Left cardiac atrium (tissue), 4 donors: ENCODE results near the gene PSMA6. TPM values are rescaled to one million over a fixed set of nuclear protein-coding genes. Genes with fewer than 3 reads are reported as not detected.
A peak's percentile ranks its signal among the peaks of the same experiment; 100 is the strongest.
"Not testable (repeated sequence)": the region's sequence is repeated elsewhere in the genome, so short reads cannot be mapped to it uniquely, and the experiment has no call there.

Experiments used
- ATAC-seq, 2 donors: fragments of 200-7000 bp; cut with Tn5 transposase; one replicate each; pipeline ENCODE4 v1.9.1; 2020; ENCODE audit warnings: mild to moderate bottlenecking in 2 of 2, moderate library complexity in 2 of 2
- DNase-seq: peaks from one replicate; pipeline ENCODE4 v3.0.0-alpha.2; 2020
- intact Hi-C, 2 donors: fragments of 100-400 bp; cut with DNase I; formaldehyde crosslinking; loops; one replicate each; pipeline versions ENCODE4 v1.14.1 to v1.15.1; 2022 to 2023
- total RNA-seq, 2 donors: library from RNA; stranded (reverse); fragmentation: NEBNext Ultra II Directional; extraction: Animal tissue kit (Norgen Biotek cat#: 25700); gene quantifications; one replicate each; pipeline ENCODE4 v1.2.1, GENCODE V29; 2021
- donor health status: DM: no; HTN: yes; CAD: no.
- donor health status: DM: no; HTN: yes; CAD: no; lungs with severe emphysema.
- donor health status: DM: yes; HTN: yes; CAD: no.
- donor health status: Dilated cardiomyopathy.

The PSMA6 gene
- total RNA-seq, 2 donors from 2014 or later, result 131 to 165 TPM

DNA sequence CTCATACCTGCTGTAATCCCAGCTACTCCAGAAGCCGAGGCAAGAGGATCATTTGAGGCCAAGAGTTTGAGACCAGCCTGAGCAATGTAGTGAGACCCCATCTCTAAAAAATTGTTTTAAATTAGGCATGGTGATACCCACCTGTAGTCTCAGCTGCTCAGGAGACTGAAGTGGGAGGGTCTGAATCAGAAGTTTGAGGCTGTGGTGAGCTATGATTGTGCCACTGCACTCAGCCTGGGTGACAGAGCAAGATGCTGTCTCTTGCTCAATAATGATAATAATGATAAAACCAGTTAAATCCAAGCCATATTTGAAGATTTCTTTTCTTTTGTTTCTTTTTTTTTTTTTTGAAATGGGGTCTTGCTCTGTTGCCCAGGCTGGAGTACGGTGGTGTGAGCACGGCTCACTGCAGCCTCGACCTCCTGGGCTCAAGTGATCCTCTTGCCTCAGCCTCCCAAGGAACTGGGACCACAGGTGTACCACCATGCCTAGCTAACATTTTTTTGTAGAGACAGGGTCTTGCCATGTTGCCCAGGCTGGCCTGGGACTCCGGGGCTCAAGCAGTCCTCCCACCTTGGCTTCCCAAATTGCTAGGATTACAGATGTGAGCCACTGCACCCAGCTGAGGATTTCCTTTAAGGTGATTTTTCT lies 12.8 kb downstream of the PSMA6 start:
- ATAC-seq (no peak), DNase-seq (no peak)
- intact Hi-C loops, result no loop called here

DNA sequence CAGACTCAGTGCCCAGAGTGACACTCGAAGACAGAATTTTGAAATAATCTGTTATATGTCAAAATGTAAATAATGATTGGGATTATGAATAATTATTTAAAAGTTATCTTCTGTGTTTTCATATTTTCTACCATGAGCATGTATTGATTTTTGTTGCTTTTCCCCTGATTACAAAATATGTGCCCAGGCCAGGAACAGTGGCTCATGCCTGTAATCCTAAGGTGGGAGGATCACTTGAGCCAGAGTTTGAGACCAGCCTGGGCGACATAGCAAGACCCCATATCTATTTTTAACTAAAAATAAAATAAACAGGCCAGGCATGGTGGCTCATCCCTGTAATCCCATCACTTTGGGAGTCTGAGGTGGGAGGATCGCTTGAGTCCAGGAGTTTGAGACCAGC lies 13.5 kb downstream of the PSMA6 start:
- intact Hi-C loops, result no loop called here
- no peak for DNase-seq
- ATAC-seq, result no peak

DNA sequence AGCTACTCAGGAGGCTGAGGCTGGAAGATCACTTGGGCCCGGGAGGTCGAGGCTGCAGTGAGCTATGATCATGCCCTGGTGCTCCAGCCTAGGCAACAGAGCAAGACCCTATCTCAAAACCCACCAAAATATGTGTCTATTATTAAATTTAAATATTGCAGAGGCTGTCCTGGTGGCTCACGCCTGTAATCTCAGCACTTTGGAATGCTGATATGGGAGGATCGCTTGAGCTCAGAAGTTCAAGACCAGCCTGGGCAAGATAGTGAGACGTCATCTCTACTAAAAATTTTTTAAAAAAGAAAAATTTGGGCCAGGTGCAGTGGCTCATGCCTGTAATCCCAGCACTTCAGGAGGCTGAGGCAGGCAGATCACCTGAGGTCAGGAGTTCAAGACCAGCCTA lies 13.9 kb downstream of the PSMA6 start:
- no peak for DNase-seq
- ATAC-seq, result no peak
- intact Hi-C loops, result no loop called here

DNA sequence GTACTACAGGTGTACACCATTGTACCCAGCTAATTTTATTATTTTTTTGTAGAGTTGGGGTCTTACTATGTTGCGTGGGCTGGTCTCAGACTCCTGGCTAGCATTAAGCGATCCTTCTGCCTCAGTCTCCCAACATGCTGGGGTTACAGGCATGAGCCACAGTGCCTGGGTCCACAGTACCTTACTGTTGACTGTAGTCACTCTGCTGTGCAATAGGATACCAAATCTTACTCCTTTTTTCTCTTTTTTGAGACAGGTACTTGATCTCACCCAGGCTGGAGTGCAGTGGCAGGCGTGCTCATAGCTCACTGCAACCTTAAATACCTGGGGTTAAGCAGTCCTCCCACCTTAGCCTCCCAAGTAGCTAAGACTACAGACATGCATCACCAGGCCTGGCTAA lies 25.6 kb downstream of the PSMA6 start:
- intact Hi-C loops, result no loop called here
- DNase-seq (no peak), ATAC-seq (no peak)

GRCh38 chr14:35319509-35319908 lies 27.3 kb downstream of the PSMA6 start:
- intact Hi-C loops, result no loop called here
- ATAC-seq (no peak), DNase-seq (no peak)

- DNase-seq, result no peak
- ATAC-seq, result no peak
- intact Hi-C loops, result no loop called here
Observed at GRCh38 chr14:35320472-35320871, 28.3 kb downstream of the PSMA6 start.

DNA sequence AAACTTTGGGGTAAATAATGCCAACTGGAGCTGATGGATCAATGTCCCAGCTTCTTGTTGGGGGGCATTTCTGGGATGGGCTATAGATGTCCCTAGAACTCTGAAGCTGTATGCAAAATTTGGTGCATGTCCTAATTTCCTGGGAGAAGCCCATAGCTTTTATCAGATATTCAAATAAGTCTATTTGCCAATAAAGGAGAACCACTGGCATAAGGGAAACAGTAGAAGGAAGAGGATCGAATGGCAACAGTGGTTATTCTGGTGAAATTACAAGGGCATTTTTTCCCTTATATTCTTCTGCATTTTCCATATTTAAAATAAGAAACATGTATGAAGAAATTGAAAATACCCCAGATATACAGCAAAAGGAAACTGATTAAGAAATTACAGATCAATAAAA lies 34.2 kb downstream of the PSMA6 start:
- no peak for ATAC-seq
- DNase-seq, result no peak
- intact Hi-C loops, result no loop called here

DNA sequence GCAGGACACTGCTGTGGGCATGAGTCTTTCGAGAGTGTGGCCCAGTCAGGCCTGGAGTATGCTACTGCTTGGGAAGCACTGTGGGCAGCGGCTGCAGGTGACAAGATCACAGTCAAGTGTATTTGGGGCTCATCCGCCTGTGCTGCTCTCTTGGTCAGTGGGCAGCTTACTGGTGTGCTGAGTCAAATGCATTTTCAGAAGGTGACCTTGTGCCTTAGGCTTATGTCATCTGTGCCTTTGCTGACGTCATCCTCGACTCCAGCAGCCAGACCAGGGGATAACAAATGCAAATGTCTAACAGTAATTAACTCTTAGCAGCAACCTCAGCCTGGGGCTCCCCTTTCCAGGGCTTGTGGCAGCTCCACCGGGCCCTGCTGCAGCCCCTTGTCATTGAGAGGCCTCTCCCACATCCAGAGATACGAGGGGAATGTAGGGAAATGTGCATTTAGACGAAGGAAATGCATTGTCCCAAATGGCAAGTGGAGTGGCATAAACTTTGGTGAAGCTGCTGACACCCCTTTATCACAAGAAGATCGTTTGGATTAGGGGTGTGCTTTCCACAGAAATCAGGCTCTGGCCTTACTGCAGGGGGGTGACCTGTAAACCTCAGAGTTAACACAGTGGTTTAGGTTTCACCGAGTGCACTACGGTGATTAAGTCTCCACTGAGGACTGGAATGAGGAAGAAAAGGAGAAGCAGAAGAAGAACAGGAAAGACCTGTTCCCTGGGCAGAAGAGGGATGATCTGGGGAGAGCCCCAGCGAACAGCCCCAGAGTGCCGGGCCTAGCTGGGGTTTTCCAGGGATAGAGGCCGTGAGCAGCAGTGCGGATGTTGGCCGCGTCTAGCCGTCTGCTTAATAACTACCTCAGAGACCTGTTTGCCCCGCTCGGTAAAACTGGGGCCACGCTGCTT lies 39.7 kb downstream of the PSMA6 start:
- ATAC-seq (no peak), DNase-seq (no peak)
- intact Hi-C loops, result no loop called here

- DNase-seq (peak; percentile 33), ATAC-seq (no peak)
- intact Hi-C loops, result no loop called here
Observed at GRCh38 chr14:35332517-35333263, 40.5 kb downstream of the PSMA6 start.

GRCh38 chr14:35333264-35333730 lies 41.1 kb downstream of the PSMA6 start:
- intact Hi-C loops, result no loop called here
- ATAC-seq, result no peak
- DNase-seq, result no peak

DNA sequence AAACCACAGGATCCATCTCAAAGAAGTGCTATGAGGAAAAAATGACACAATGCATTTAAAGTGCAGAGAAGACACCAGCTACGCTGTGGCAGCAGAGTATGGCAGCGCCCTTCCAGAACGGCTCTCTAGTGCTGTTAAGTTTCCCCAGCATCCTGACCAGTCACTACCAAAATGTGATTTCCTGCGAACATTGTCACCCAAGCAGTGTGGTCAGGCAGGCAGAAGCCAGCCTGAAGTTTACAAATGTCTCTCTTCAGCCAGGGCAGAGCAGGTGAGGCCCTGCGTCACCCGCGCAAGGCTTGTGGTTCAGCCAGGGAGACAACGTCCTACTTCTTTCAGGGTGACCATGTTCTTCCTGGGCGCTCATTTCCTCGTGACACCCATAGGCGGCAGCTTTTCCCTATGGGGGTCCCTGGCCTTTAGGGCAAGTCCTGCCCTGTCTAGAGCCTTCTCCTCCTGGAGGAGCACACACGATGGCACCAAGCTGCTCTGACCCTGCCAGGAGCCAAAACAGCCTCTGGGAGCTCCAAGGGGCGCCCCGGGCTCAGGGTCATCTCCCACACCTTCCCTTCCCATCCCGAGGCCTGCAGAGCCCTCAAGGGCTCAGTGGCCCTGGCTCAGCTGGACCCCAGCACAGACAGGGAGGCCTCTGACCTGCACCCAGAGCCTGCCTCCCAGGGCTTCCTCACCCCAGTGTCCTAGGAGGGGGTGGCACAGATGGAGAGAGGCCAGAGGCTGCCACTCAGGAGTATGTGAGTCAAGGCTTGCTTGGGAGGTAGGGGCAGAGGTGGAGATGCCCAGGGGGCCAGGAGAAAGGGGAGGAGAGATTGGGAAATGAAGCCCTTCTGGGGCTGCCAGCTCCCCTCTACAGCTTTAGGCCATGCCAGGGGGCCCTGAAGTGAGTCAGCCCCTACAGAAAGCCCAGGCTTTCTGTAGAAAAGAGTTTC lies 41.9 kb downstream of the PSMA6 start:
- DNase-seq (no peak), ATAC-seq (no peak)
- intact Hi-C loops, result no loop called here

DNA sequence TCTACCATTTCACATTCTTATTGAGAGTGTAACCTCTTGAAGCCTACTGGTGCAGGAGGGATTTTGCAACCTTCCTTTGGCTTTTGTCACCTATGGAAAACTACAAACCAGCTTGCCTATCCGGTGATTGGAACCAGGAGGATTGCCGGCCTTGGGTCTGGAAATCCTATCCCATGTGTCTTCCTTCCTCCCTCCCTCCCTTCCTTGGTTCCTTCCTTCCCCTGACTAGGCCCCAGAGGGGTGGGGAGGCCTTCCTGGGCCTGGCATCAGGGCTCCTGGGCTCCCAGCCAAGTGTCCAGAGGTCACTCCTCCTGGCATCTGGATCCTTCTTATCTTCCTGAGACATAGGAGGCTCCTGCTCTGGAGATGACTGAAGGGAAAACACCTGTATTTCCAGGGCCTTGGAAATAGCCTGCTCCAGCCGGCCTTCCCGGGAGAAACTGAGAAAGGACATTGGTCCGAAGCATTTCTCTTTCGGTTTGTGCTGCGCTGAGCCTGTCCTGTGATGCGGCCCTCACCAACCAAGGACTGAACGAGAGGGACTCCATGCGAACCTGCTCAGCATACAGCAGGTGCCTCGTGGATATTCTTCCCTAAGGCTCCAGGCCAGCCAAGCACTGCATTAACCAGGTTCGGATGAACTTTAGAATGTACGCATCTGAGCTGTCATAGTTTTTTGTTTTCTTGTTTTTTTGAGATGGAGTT lies 43.4 kb downstream of the PSMA6 start:
- intact Hi-C loops, result loop anchor here (1.0 to 5.0 kb wide), 2 partner anchors 67 to 68 kb away; partner anchors contain the start of gene NFKBIA (in 1 of the 2)
- DNase-seq, result peak; percentile 61
- peak; percentile 1 to 19 for ATAC-seq

GRCh38 chr14:35336171-35336493 lies 44.0 kb downstream of the PSMA6 start:
- DNase-seq, ATAC-seq: not testable (repeated sequence)
- intact Hi-C loops, result loop anchor here (1.0 to 5.0 kb wide), 2 partner anchors 66 to 67 kb away; partner anchors contain the start of gene NFKBIA (in 1 of the 2)

GRCh38 chr14:35336494-35337268 lies 44.5 kb downstream of the PSMA6 start:
- DNase-seq (peak; percentile 95), ATAC-seq (peak; percentile 81 to 85)
- intact Hi-C loops, result loop anchor here (1.0 to 5.0 kb wide), 2 partner anchors 66 to 67 kb away; partner anchors contain the start of gene NFKBIA (in 1 of the 2)

- DNase-seq, result no peak
- ATAC-seq, result no peak
- intact Hi-C loops, result loop anchor here in 1 of 2 donors (5.0 kb wide), 1 partner anchor 65 kb away; the partner anchor contains the start of gene NFKBIA
Observed at GRCh38 chr14:35337269-35338255, 45.4 kb downstream of the PSMA6 start.
